Mesendoderm (in vitro differentiated cells): ENCODE data around the gene LMOD1. TPM values are rescaled to one million over a fixed set of nuclear protein-coding genes. Genes with fewer than 3 reads are reported as not detected.

Experiments
- small RNA-seq: library from polyadenylated mRNA; stranded (forward); fragments of <200 nt; extraction: miRNeasy Mini kit (QIAGEN cat#:217004); gene quantifications from one replicate; pipeline ENCODE3, GENCODE V24; 2013; ENCODE audit not compliant: insufficient read depth

LMOD1 gene

Small RNA genes lying within 50 kb of the gene (small RNA-seq; reads per million reads assigned to genes)
- gene MIR6739 = not detected
- gene RF00156 = not detected
